ENCODE results near the gene FMOD.

GRCh38 chr1:203306089-203306964 is 44.6 kb downstream of the FMOD start:
- peak in 1 of 2 donors; percentile 41 for TF ChIP-seq CTCF (conservative IDR thresholded peaks at IDR 0.05 in 1 of 2, IDR thresholded peaks at IDR 0.05 in 1 of 2; ENCODE audit: extremely low read depth in 1 of 2, insufficient read depth in 1 of 2, low read depth in 1 of 2, low read length in 2 of 2)
- no peak for TF ChIP-seq EZH2 (IDR thresholded peaks at IDR 0.05; ENCODE audit: borderline replicate concordance, low read length)

All from mammary epithelial cell (primary cell).